H1 (cell line): ENCODE data around the gene NUDT6. TPM values are rescaled to one million over a fixed set of nuclear protein-coding genes. Genes with fewer than 3 reads are reported as not detected.

ENCODE experiments used
- CTCF ChIA-PET: fragments of 300-600 bp; sonication (Branson Sonifier 250); formaldehyde crosslinking; loops from one replicate; lab custom pipeline; 2021; ENCODE audit not compliant: partially characterized antibody; lab: Charles Lee
- POLR2A ChIA-PET: fragments of 300-600 bp; sonication (Branson Sonifier 250); formaldehyde crosslinking; loops from one replicate; lab custom pipeline; 2021; ENCODE audit warnings: inconsistent platforms; ENCODE audit not compliant: partially characterized antibody; lab: Charles Lee
- DNase-seq, 2 experiments: peaks; one replicate each; pipeline versions ENCODE4 v3.0.0 to v3.0.0-alpha.2; 2010 to 2022; ENCODE audit warnings: low spot score in 2 of 2, low read depth in 1 of 2, mixed read lengths in 1 of 2
- FAIRE-seq: peaks from 2 replicates; lab custom pipeline; 2011; peaks lifted over from hg19 to GRCh38; lab: Jason Lieb, UNC
- H2AFZ ChIP-seq: 2 replicates; pipeline ENCODE4 v1.8.1; 2012; ENCODE audit warnings: low read length, inconsistent platforms
- H2AK5ac ChIP-seq: 2 replicates; pipeline ENCODE4 v1.6.1; 2013; ENCODE audit warnings: low read depth, low read length
- H2BK120ac ChIP-seq: replicated peaks from 2 replicates; pipeline ENCODE3; 2013; ENCODE audit warnings: low read depth, low read length, inconsistent platforms
- H2BK12ac ChIP-seq: 2 replicates; pipeline ENCODE4 v1.6.1; 2013; ENCODE audit warnings: low read depth, low read length
- H2BK15ac ChIP-seq: 2 replicates; pipeline ENCODE4 v1.6.1; 2013; ENCODE audit warnings: low read length
- H2BK20ac ChIP-seq: 2 replicates; pipeline ENCODE4 v1.6.1; 2013; ENCODE audit warnings: low read length
- H2BK5ac ChIP-seq: 2 replicates; pipeline ENCODE4 v1.6.1; 2013; ENCODE audit warnings: low read depth, low read length
- H3K14ac ChIP-seq: 2 replicates; pipeline ENCODE4 v1.6.1; 2013; ENCODE audit warnings: inconsistent platforms; ENCODE audit not compliant: insufficient read length
- H3K18ac ChIP-seq: 2 replicates; pipeline ENCODE4 v1.6.1; 2013; ENCODE audit warnings: low read length; ENCODE audit errors: extremely low read depth
- H3K23ac ChIP-seq: 2 replicates; pipeline ENCODE4 v1.6.1; 2013; ENCODE audit warnings: inconsistent platforms; ENCODE audit not compliant: insufficient read length
- H3K23me2 ChIP-seq: 2 replicates; pipeline ENCODE4 v1.6.1; 2013; ENCODE audit warnings: low read depth, low read length
- H3K27ac ChIP-seq: 2 replicates; pipeline ENCODE4 v1.6.1; 2011; ENCODE audit warnings: low read depth, low read length, inconsistent platforms
- H3K27me3 ChIP-seq, 4 experiments: replicated peaks in 1 of 4; 1 replicate in 1 of 4; 2 replicates in 3 of 4; pipeline versions ENCODE4 v1.6.1 to v1.8.1; 2011 to 2013; ENCODE audit warnings: low read length in 3 of 4, mild to moderate bottlenecking in 3 of 4, inconsistent platforms in 2 of 4, mixed read lengths in 2 of 4, moderate library complexity in 1 of 4; ENCODE audit not compliant: control insufficient read depth in 3 of 4, insufficient read depth in 3 of 4; ENCODE audit errors: extremely low read depth in 1 of 4
- H3K36me3 ChIP-seq, 4 experiments: 2 replicates each; pipeline versions ENCODE4 v1.6.1 to v1.8.1; 2011 to 2013; ENCODE audit warnings: mild to moderate bottlenecking in 4 of 4, low read length in 3 of 4, moderate library complexity in 2 of 4, control low read depth in 1 of 4, inconsistent platforms in 1 of 4; ENCODE audit not compliant: insufficient read depth in 4 of 4, control insufficient read depth in 2 of 4
- H3K4ac ChIP-seq: replicated peaks from 2 replicates; pipeline ENCODE3; 2013; ENCODE audit warnings: low read length, low read depth, mixed read lengths, inconsistent platforms; ENCODE audit not compliant: insufficient read length
- H3K4me1 ChIP-seq, 4 experiments: replicated peaks in 1 of 4; 1 replicate in 1 of 4; 2 replicates in 3 of 4; pipeline versions ENCODE4 v1.6.1 to v1.8.1; 2011 to 2013; ENCODE audit warnings: low read length in 3 of 4, inconsistent platforms in 2 of 4, mixed read lengths in 1 of 4; ENCODE audit not compliant: insufficient read depth in 4 of 4, control insufficient read depth in 3 of 4
- H3K4me2 ChIP-seq, 2 experiments: 2 replicates each; pipeline versions ENCODE4 v1.6.1 to v1.8.1; 2011 to 2013; ENCODE audit warnings: low read depth in 2 of 2, low read length in 2 of 2, control low read depth in 1 of 2, inconsistent platforms in 1 of 2, mild to moderate bottlenecking in 1 of 2; ENCODE audit not compliant: insufficient read depth in 1 of 2
- H3K4me3 ChIP-seq, 4 experiments: fragments of 200-600, 300-600 bp in 1 of 4; sonication (generic), shearing (Covaris generic), sonication (Bioruptor Twin) in 1 of 4; 2 replicates each; pipeline versions ENCODE4 v1.5.1 to v1.8.1; 2011 to 2016; ENCODE audit warnings: low read length in 4 of 4, low read depth in 3 of 4, control low read depth in 2 of 4, inconsistent platforms in 2 of 4, mild to moderate bottlenecking in 2 of 4, mixed read lengths in 1 of 4, moderate library complexity in 1 of 4; ENCODE audit not compliant: insufficient read depth in 2 of 4; ENCODE audit errors: extremely low read depth in 1 of 4
- H3K56ac ChIP-seq: replicated peaks from 2 replicates; pipeline ENCODE3; 2013; ENCODE audit warnings: low read depth, mild to moderate bottlenecking, mixed read lengths, low read length, inconsistent platforms; ENCODE audit not compliant: insufficient read length
- H3K79me1 ChIP-seq: 2 replicates; pipeline ENCODE4 v1.6.1; 2013; ENCODE audit warnings: low read depth, low read length, control low read depth
- H3K79me2 ChIP-seq, 2 experiments: 2 replicates each; pipeline versions ENCODE4 v1.6.1 to v1.8.1; 2012 to 2013; ENCODE audit warnings: low read length in 2 of 2, mild to moderate bottlenecking in 2 of 2, inconsistent platforms in 1 of 2; ENCODE audit not compliant: insufficient read depth in 2 of 2, control insufficient read depth in 1 of 2
- H3K9ac ChIP-seq, 4 experiments: replicated peaks in 1 of 4; 1 replicate in 1 of 4; 2 replicates in 3 of 4; pipeline versions ENCODE4 v1.6.1 to v1.8.1; 2011 to 2013; ENCODE audit warnings: low read depth in 3 of 4, low read length in 3 of 4, control low read depth in 2 of 4, mild to moderate bottlenecking in 2 of 4, moderate library complexity in 2 of 4, inconsistent platforms in 1 of 4; ENCODE audit errors: extremely low read depth in 1 of 4
- H3K9me3 ChIP-seq, 2 experiments: 2 replicates each; pipeline versions ENCODE4 v1.6.1 to v1.8.1; 2012 to 2013; ENCODE audit warnings: mild to moderate bottlenecking in 2 of 2, moderate library complexity in 2 of 2, control low read depth in 1 of 2, inconsistent platforms in 1 of 2, low read depth in 1 of 2, low read length in 1 of 2, mixed read lengths in 1 of 2; ENCODE audit not compliant: insufficient read depth in 2 of 2
- H4K20me1 ChIP-seq, 2 experiments: replicated peaks in 1 of 2; 2 replicates each; pipeline versions ENCODE3 to v1.8.1; 2011 to 2013; ENCODE audit warnings: inconsistent platforms in 2 of 2, low read length in 2 of 2, mild to moderate bottlenecking in 1 of 2; ENCODE audit not compliant: insufficient read depth in 2 of 2, control insufficient read depth in 1 of 2
- H4K5ac ChIP-seq: 2 replicates; pipeline ENCODE4 v1.6.1; 2013; ENCODE audit warnings: low read length, low read depth, mixed read lengths, inconsistent platforms; ENCODE audit not compliant: insufficient read length
- H4K8ac ChIP-seq: 2 replicates; pipeline ENCODE4 v1.8.0; 2013; ENCODE audit warnings: mild to moderate bottlenecking, moderate library complexity, low read length, inconsistent platforms; ENCODE audit not compliant: insufficient read depth; ENCODE audit errors: extremely low read depth
- H4K91ac ChIP-seq: replicated peaks from 2 replicates; pipeline ENCODE3; 2013; ENCODE audit warnings: low read length, mixed read lengths, inconsistent platforms; ENCODE audit not compliant: insufficient read length
- ASH2L ChIP-seq: fragments of 200-600, 300-600 bp; sonication (generic); IDR thresholded peaks from one replicate; pipeline ENCODE4 v1.7.1; 2017; ENCODE audit warnings: low read length
- CEBPB ChIP-seq: IDR thresholded peaks from 2 replicates; pipeline ENCODE4 v1.6.1; 2012; ENCODE audit warnings: low read depth, low read length
- CHD2 ChIP-seq: IDR thresholded peaks from 2 replicates; pipeline ENCODE4 v1.6.1; 2012; ENCODE audit warnings: low read length, improper control_type of control experiment
- EGR1 ChIP-seq: IDR thresholded peaks from 2 replicates; pipeline ENCODE4 v1.6.1; 2011; ENCODE audit warnings: low read depth, low read length, borderline replicate concordance
- HDAC2 ChIP-seq, 2 experiments: fragments of 300-600 bp in 1 of 2; sonication (generic) in 1 of 2; IDR thresholded peaks; 2 replicates each; pipeline ENCODE4 v1.6.1; 2011 to 2012; ENCODE audit warnings: low read depth in 2 of 2, low read length in 2 of 2, mild to moderate bottlenecking in 2 of 2, moderate library complexity in 2 of 2, borderline replicate concordance in 1 of 2, inconsistent platforms in 1 of 2
- HDAC6 ChIP-seq: IDR thresholded peaks from one replicate; pipeline ENCODE4 v1.7.1; 2012; ENCODE audit warnings: low read depth, mild to moderate bottlenecking, inconsistent platforms, low read length, moderate library complexity
- MAX ChIP-seq: IDR thresholded peaks from 2 replicates; pipeline ENCODE4 v1.6.1; 2012; ENCODE audit warnings: inconsistent platforms
- POLR2A ChIP-seq, 2 experiments: IDR thresholded peaks; 1 replicate in 1 of 2; 2 replicates in 1 of 2; pipeline ENCODE4 v1.6.1; 2011; ENCODE audit warnings: low read depth in 2 of 2, low read length in 2 of 2, mild to moderate bottlenecking in 2 of 2; ENCODE audit errors: control extremely low read depth in 1 of 2
- POLR2AphosphoS5 ChIP-seq: IDR thresholded peaks from 2 replicates; pipeline ENCODE4 v1.6.1; 2011; ENCODE audit warnings: low read depth, low read length
- POU5F1 ChIP-seq: IDR thresholded peaks from 2 replicates; pipeline ENCODE4 v1.6.1; 2011; ENCODE audit warnings: low read depth, mild to moderate bottlenecking, low read length, moderate library complexity
- SIN3A ChIP-seq, 2 experiments: IDR thresholded peaks in 1 of 2; conservative IDR thresholded peaks in 1 of 2; 2 replicates each; pipeline ENCODE4 v1.6.1; 2011 to 2012; ENCODE audit warnings: low read length in 2 of 2, improper control_type of control experiment in 1 of 2, low read depth in 1 of 2, mild to moderate bottlenecking in 1 of 2
- SIX5 ChIP-seq: IDR thresholded peaks from 2 replicates; pipeline ENCODE4 v1.6.1; 2011; ENCODE audit warnings: mild to moderate bottlenecking, low read depth, low read length
- TAF1 ChIP-seq: IDR thresholded peaks from 2 replicates; pipeline ENCODE4 v1.6.1; 2011; ENCODE audit warnings: mild to moderate bottlenecking, low read depth, low read length
- YY1 ChIP-seq: IDR thresholded peaks from 2 replicates; pipeline ENCODE4 v1.6.1; 2011; ENCODE audit warnings: low read depth, mild to moderate bottlenecking, low read length
- polyA plus RNA-seq, 7 experiments: library from polyadenylated mRNA; depleted of rRNA in 3 of 7; stranded (reverse) in 5 of 7; unstranded in 2 of 7; fragments of >200 nt in 5 of 7; fragments of 200-250 nt in 2 of 7; gene quantifications; 1 replicate in 5 of 7; 2 replicates in 1 of 7; 4 replicates in 1 of 7; pipeline versions ENCODE4 v1.2.1 to v1.2.3, GENCODE V29; 2011 to 2013; ENCODE audit warnings: missing spikeins in 2 of 7, mixed read lengths in 2 of 7
- total RNA-seq: library from RNA; stranded (reverse); fragmentation: NEBNext Ultra II Directional; extraction: Animal tissue kit (Norgen Biotek cat#: 25700); gene quantifications from 2 replicates; pipeline ENCODE4 v1.2.1, GENCODE V29; 2021
- TF ChIP-seq, protein P1 (sequence below): IDR thresholded peaks from 2 replicates; pipeline ENCODE4 v1.6.1; 2012; ENCODE audit warnings: inconsistent platforms

NUDT6 gene
- total and polyA plus RNA-seq, 2 of the 8 experiments (the other 6 are each of a cell fraction or from before 2014, with no cell fraction given): 5.0 to 12.4 TPM

- DNase-seq (no peak), FAIRE-seq (no peak)
- H3K4me2 ChIP-seq: no peak overlapping the region
- H2BK15ac ChIP-seq: no peak overlapping the region
- no peaks in the 10 kb centered on the region for H3K9me3 ChIP-seq
- H3K23me2 ChIP-seq: no peaks in the 10 kb centered on the region
- H2BK12ac ChIP-seq: no peak overlapping the region
- no peak overlapping the region for H3K9ac ChIP-seq
- no peak overlapping the region for H2BK5ac ChIP-seq
- H2AFZ ChIP-seq: no peak overlapping the region
- no peak overlapping the region for H4K5ac ChIP-seq
- no peak overlapping the region for H2BK120ac ChIP-seq
- H3K56ac ChIP-seq: no peak overlapping the region
- no peaks in the 10 kb centered on the region for H3K4me1 ChIP-seq
- no peak overlapping the region for H4K8ac ChIP-seq
- H2AK5ac ChIP-seq: no peak overlapping the region
- H3K4ac ChIP-seq: no peak overlapping the region
- no peak overlapping the region for H3K18ac ChIP-seq
- H2BK20ac ChIP-seq: no peak overlapping the region
- H3K27me3 ChIP-seq: peaks cover 0 to 2% (median 0%) of the 10 kb centered on the region in 4 experiments; a peak in 1 of 7 replicates
- no peak overlapping the region for H3K23ac ChIP-seq
- H4K91ac ChIP-seq: no peak overlapping the region
- H3K79me1 ChIP-seq: no peaks in the 10 kb centered on the region
- 0 out of 4 replicates have a peak, but pooled peaks cover 0 to 1% of the 10 kb centered on the region in 2 experiments for H3K79me2 ChIP-seq
- POLR2A ChIA-PET: interaction anchor here (1.4 kb wide), 1 partner anchor 9 kb away, joined by 4 read pairs; no protein-coding TSS in a partner anchor
- no peak overlapping the region for H3K27ac ChIP-seq
- H4K20me1 ChIP-seq: peaks cover 0 to 3% of the 10 kb centered on the region in 2 experiments
- H3K4me3 ChIP-seq: no peak overlapping the region
- peaks cover 10 to 73% (median 38%) of the 10 kb centered on the region in 4 experiments; a peak in 7 of 8 replicates for H3K36me3 ChIP-seq
- CTCF ChIA-PET: interaction anchor here (0.6 to 3.1 kb wide), 2 partner anchors 10 to 205 kb away, joined by 3 to 19 read pairs; partner anchors contain the start of gene NUDT6
- H3K14ac ChIP-seq: no peak overlapping the region
- TF ChIP-seq POLR2AphosphoS5: no peak
- TF ChIP-seq CHD2: no peak
- no peak for TF ChIP-seq MAX
- no peak for TF ChIP-seq CEBPB
- TF ChIP-seq YY1: no peak
- TF ChIP-seq SIX5: no peak
- TF ChIP-seq, protein P1, sequence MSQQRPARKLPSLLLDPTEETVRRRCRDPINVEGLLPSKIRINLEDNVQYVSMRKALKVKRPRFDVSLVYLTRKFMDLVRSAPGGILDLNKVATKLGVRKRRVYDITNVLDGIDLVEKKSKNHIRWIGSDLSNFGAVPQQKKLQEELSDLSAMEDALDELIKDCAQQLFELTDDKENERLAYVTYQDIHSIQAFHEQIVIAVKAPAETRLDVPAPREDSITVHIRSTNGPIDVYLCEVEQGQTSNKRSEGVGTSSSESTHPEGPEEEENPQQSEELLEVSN: no peak
- TF ChIP-seq ASH2L: no peak
- no peak for TF ChIP-seq POLR2A (IDR thresholded peaks at IDR 0.05; ENCODE audit: control extremely low read depth in 1 of 2, low read depth in 2 of 2, low read length in 2 of 2)
- TF ChIP-seq POU5F1: no peak
- no peak for TF ChIP-seq SIN3A (conservative IDR thresholded peaks at IDR 0.05 in 1 of 2, IDR thresholded peaks at IDR 0.05 in 1 of 2; ENCODE audit: low read depth in 1 of 2, low read length in 2 of 2)
- no peak for TF ChIP-seq HDAC2 (IDR thresholded peaks at IDR 0.05; ENCODE audit: borderline replicate concordance in 1 of 2, low read depth in 2 of 2, low read length in 2 of 2)
- no peak for TF ChIP-seq HDAC6
- TF ChIP-seq TAF1: no peak
- TF ChIP-seq EGR1: no peak
Measured at GRCh38 chr4:122932763-122933162, 10.4 kb upstream of the NUDT6 start.
